Kidney (tissue), 14 donors: ENCODE results near the gene NR2E1. TPM values are rescaled to one million over a fixed set of nuclear protein-coding genes. Genes with fewer than 3 reads are reported as not detected.

ENCODE experiments used
- DNase-seq, 5 donors: peaks; one replicate each; pipeline ENCODE4 v3.0.0-alpha.2; 2013 to 2020
- FAIRE-seq: peaks from 2 replicates; lab custom pipeline; 2012; peaks lifted over from hg19 to GRCh38; lab: Jason Lieb, UNC
- H3K27ac ChIP-seq, 2 donors: one replicate each; pipeline ENCODE4 v1.7.0; 2013; ENCODE audit warnings: low read depth in 2 of 2, low read length in 2 of 2, inconsistent platforms in 1 of 2
- H3K27me3 ChIP-seq: one replicate; pipeline ENCODE4 v1.7.1; 2013; ENCODE audit warnings: low read length, inconsistent platforms; ENCODE audit not compliant: control insufficient read depth, insufficient read depth
- H3K36me3 ChIP-seq, 3 donors: one replicate each; pipeline versions ENCODE4 v1.7.0 to v1.7.1; 2013; ENCODE audit warnings: low read length in 3 of 3, control low read depth in 1 of 3, inconsistent platforms in 1 of 3; ENCODE audit not compliant: insufficient read depth in 3 of 3, control insufficient read depth in 2 of 3
- H3K4me1 ChIP-seq, 3 donors: one replicate each; pipeline versions ENCODE4 v1.7.0 to v1.7.1; 2013; ENCODE audit warnings: low read length in 3 of 3, inconsistent platforms in 1 of 3, low read depth in 1 of 3; ENCODE audit not compliant: control insufficient read depth in 2 of 3, insufficient read depth in 2 of 3
- H3K4me3 ChIP-seq, 3 donors: one replicate each; pipeline versions ENCODE4 v1.7.0 to v1.8.1; 2013; ENCODE audit warnings: low read length in 3 of 3, control low read depth in 1 of 3, inconsistent platforms in 1 of 3
- H3K9ac ChIP-seq, 3 donors: one replicate each; pipeline versions ENCODE4 v1.7.0 to v1.7.1; 2013; ENCODE audit warnings: low read length in 3 of 3, control low read depth in 1 of 3, inconsistent platforms in 1 of 3
- H3K9me3 ChIP-seq, 3 donors: one replicate each; pipeline versions ENCODE4 v1.7.0 to v1.7.1; 2013; ENCODE audit warnings: low read length in 3 of 3, control low read depth in 1 of 3, inconsistent platforms in 1 of 3; ENCODE audit not compliant: control insufficient read depth in 2 of 3, insufficient read depth in 1 of 3
- intact Hi-C: fragments of 100-400 bp; cut with DNase I; formaldehyde crosslinking; loops from one replicate; pipeline ENCODE4 v1.11.1; 2022
- polyA plus RNA-seq: library from polyadenylated mRNA; stranded (reverse); fragments of 350-450 nt; fragmentation: Illumina TruSeq; extraction: RNeasy Lipid Tissue Mini Kit (QIAGEN cat#74804); gene quantifications from one replicate; pipeline ENCODE4 v1.2.3, GENCODE V29; 2014; ENCODE audit warnings: low read depth, low replicate concordance; ENCODE audit not compliant: insufficient read depth
- total RNA-seq: library from RNA; stranded (reverse); fragmentation: NEBNext Ultra II Directional; extraction: Animal tissue kit (Norgen Biotek cat#: 25700); gene quantifications from one replicate; pipeline ENCODE4 v1.2.1, GENCODE V29; 2021
- TF ChIP-seq, protein P1 (sequence below): IDR thresholded peaks from 3 replicates; pipeline ENCODE4 v1.5.1; 2012; ENCODE audit warnings: mild to moderate bottlenecking, moderate library complexity, borderline replicate concordance; ENCODE audit not compliant: insufficient read depth; ENCODE audit errors: extremely low read depth
- donor health status: control.
- donor health status: control.
- donor health status: control.
- donor health status: control.
- donor health status: control.
- donor health status: DM: yes; HTN: yes; CAD: no.
- donor health status: Normal renal cell carcinoma (clear cell type).

The NR2E1 gene
- total and polyA plus RNA-seq, 2 donors from 2014 or later, result not detected

DNA sequence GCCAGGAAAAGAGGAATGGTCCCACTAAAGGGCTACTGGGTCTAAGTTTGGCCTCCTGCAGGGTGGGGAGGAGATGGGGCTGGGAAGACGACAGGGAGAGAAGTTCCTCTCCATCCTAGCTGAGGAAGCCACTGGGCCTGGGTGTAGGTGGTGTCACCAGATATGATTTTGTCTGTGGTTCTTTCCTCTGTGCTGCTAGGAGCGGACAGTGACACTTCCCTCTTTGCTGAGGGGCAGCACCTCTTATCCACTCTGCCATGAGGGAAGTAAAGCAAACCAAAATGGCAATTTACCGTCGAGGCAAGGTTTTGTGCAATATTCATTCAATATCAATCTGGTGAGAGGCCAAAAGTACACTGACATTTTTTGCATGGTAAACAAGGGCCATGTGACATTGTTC, 33.0 kb upstream of the NR2E1 start:
- Histone ChIP-seq H3K27me3 (peaks cover 47% of the 10 kb centered on the region), H3K36me3 (no peaks in the 10 kb centered on the region), H3K4me1 (peaks cover 0 to 3% (median 2%) of the 10 kb centered on the region in 3 donors), H3K9ac (no peak overlapping the region), H3K4me3 (no peak overlapping the region), H3K9me3 (no peaks in the 10 kb centered on the region), H3K27ac (no peak overlapping the region)
- intact Hi-C loops, result no loop called here
- FAIRE-seq (no peak), DNase-seq (peak in 1 of 5 donors; percentile 29)
- TF ChIP-seq, protein P1, sequence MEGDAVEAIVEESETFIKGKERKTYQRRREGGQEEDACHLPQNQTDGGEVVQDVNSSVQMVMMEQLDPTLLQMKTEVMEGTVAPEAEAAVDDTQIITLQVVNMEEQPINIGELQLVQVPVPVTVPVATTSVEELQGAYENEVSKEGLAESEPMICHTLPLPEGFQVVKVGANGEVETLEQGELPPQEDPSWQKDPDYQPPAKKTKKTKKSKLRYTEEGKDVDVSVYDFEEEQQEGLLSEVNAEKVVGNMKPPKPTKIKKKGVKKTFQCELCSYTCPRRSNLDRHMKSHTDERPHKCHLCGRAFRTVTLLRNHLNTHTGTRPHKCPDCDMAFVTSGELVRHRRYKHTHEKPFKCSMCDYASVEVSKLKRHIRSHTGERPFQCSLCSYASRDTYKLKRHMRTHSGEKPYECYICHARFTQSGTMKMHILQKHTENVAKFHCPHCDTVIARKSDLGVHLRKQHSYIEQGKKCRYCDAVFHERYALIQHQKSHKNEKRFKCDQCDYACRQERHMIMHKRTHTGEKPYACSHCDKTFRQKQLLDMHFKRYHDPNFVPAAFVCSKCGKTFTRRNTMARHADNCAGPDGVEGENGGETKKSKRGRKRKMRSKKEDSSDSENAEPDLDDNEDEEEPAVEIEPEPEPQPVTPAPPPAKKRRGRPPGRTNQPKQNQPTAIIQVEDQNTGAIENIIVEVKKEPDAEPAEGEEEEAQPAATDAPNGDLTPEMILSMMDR, result no peak

- peaks cover 46% of the 10 kb centered on the region for H3K27me3 ChIP-seq
- no peaks in the 10 kb centered on the region for H3K36me3 ChIP-seq
- DNase-seq, result peak; percentile 80 to 95 (median 91)
- TF ChIP-seq, protein P1, result no peak
- no peak for FAIRE-seq
- no peak overlapping the region for H3K27ac ChIP-seq
- peaks cover 0 to 3% (median 2%) of the 10 kb centered on the region in 3 donors for H3K4me1 ChIP-seq
- no peaks in the 10 kb centered on the region for H3K9me3 ChIP-seq
- H3K4me3 ChIP-seq, result peak overlapping the region in 2 of 3 donors; percentile 31 to 35
- peak overlapping the region in 2 of 3 donors; percentile 8 to 46 for H3K9ac ChIP-seq
- intact Hi-C loops, result no loop called here
These were observed 32.1 kb upstream of the NR2E1 start for GRCh38 chr6:108133594-108134179.

GRCh38 chr6:108134213-108134970, 31.4 kb upstream of the NR2E1 start:
- no peak overlapping the region for H3K9ac ChIP-seq
- H3K36me3 ChIP-seq, result no peaks in the 10 kb centered on the region
- intact Hi-C loops, result no loop called here
- peak in 1 of 5 donors; percentile 58 for DNase-seq
- TF ChIP-seq, protein P1, result no peak
- peaks cover 43% of the 10 kb centered on the region for H3K27me3 ChIP-seq
- H3K27ac ChIP-seq, result no peak overlapping the region
- no peak for FAIRE-seq
- peaks cover 0 to 3% (median 2%) of the 10 kb centered on the region in 3 donors for H3K4me1 ChIP-seq
- no peaks in the 10 kb centered on the region for H3K9me3 ChIP-seq
- H3K4me3 ChIP-seq, result no peak overlapping the region
